HG03558 (cell line): Measurements from ENCODE around the gene HOXD9.

Source experiments
- ATAC-seq: cut with Tn5 transposase; IDR thresholded peaks from one replicate; pipeline ENCODE4 v1.9.1; 2021; ENCODE audit warnings: moderate number of reproducible peaks; ENCODE audit not compliant: unreplicated experiment; ENCODE audit errors: extremely low read depth

HOXD9 gene

GRCh38 chr2:176122052-176122682 lies 352 bp upstream of the HOXD9 start:
- ATAC-seq: no peak

GRCh38 chr2:176123411-176124109 lies 1.0 kb downstream of the HOXD9 start:
- no peak for ATAC-seq

GRCh38 chr2:176124110-176124946 lies 1.8 kb downstream of the HOXD9 start:
- no peak for ATAC-seq

- ATAC-seq: no peak
These were observed 2.6 kb downstream of the HOXD9 start for GRCh38 chr2:176124947-176125771.

- ATAC-seq: no peak
These were observed 3.2 kb downstream of the HOXD9 start for GRCh38 chr2:176125772-176126054.

- ATAC-seq: no peak
These were observed 4.6 kb downstream of the HOXD9 start for GRCh38 chr2:176126929-176127773.

GRCh38 chr2:176127774-176128072 lies 5.2 kb downstream of the HOXD9 start:
- ATAC-seq: no peak

GRCh38 chr2:176128172-176128981 lies 5.9 kb downstream of the HOXD9 start:
- ATAC-seq: no peak

GRCh38 chr2:176128982-176129796 lies 6.7 kb downstream of the HOXD9 start, which contains the start of gene HOXD8:
HOXD8 (plus strand) TSS chr2:176129705; CDS start chr2:176130367, 662 bp downstream.
- no peak for ATAC-seq

- no peak for ATAC-seq
These were observed 7.3 kb downstream of the HOXD9 start for GRCh38 chr2:176129813-176130146.

- ATAC-seq: no peak
These were observed 7.8 kb downstream of the HOXD9 start for GRCh38 chr2:176130147-176130956.

GRCh38 chr2:176130957-176131847 lies 8.7 kb downstream of the HOXD9 start:
- no peak for ATAC-seq

GRCh38 chr2:176131848-176132158 lies 9.3 kb downstream of the HOXD9 start:
- no peak for ATAC-seq

- no peak for ATAC-seq
These were observed 10.0 kb downstream of the HOXD9 start for GRCh38 chr2:176132205-176133171.

GRCh38 chr2:176133389-176133788 lies 10.9 kb downstream of the HOXD9 start:
- ATAC-seq: no peak

- no peak for ATAC-seq
These were observed 11.5 kb downstream of the HOXD9 start for GRCh38 chr2:176134035-176134434.
